ENCODE data around the gene PRUNE2.

Gene PRUNE2

DNA sequence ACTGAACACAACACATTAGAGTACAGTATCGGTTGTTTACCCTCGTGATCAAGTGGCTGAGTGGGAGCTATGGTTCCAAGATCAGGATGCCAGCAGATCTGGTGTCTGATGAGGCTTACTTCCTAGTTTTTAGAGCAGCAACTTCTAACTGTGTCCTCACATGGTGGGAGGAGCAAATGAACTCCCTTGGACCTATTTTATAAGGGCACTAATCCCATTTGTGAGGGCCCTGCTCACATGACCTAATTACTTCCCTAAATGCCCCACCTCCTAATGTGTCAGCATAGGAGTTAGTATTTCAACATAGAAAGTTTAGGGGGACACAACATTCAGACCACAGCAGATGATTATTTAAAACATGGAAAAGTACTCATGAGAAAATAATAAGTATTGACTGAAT lies 335.1 kb downstream of the PRUNE2 start:
- H3K4me3 ChIP-seq (ENCODE audit: low read depth, low read length) = no peak overlapping the region; the same call in 1 of the 2 replicates
- TF ChIP-seq, protein P1, sequence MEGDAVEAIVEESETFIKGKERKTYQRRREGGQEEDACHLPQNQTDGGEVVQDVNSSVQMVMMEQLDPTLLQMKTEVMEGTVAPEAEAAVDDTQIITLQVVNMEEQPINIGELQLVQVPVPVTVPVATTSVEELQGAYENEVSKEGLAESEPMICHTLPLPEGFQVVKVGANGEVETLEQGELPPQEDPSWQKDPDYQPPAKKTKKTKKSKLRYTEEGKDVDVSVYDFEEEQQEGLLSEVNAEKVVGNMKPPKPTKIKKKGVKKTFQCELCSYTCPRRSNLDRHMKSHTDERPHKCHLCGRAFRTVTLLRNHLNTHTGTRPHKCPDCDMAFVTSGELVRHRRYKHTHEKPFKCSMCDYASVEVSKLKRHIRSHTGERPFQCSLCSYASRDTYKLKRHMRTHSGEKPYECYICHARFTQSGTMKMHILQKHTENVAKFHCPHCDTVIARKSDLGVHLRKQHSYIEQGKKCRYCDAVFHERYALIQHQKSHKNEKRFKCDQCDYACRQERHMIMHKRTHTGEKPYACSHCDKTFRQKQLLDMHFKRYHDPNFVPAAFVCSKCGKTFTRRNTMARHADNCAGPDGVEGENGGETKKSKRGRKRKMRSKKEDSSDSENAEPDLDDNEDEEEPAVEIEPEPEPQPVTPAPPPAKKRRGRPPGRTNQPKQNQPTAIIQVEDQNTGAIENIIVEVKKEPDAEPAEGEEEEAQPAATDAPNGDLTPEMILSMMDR (IDR thresholded peaks at IDR 0.05; ENCODE audit: low read depth, low read length) = no peak

DNA sequence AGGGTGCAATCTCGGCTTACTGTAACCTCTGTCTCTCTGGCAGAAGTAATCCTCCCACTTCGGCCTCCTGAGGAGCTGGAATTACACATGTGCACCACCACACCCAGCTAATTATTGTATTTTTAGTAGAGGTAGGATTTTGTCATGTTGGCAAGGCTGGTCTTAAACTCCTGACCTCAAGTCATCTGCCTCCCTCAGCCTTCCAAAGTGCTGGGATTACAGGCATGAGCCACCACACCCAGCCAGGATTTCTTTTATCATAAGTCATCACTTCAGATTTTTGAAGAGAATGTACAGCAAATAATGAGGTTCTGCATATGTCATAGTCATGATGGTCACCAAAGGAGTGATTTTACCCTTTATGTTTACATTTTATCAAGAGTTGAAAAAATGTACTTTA lies 338.8 kb downstream of the PRUNE2 start:
- H3K4me3 ChIP-seq (ENCODE audit: low read depth, low read length) = no peak overlapping the region
- TF ChIP-seq, protein P1 (IDR thresholded peaks at IDR 0.05; ENCODE audit: low read depth, low read length) = no peak

DNA sequence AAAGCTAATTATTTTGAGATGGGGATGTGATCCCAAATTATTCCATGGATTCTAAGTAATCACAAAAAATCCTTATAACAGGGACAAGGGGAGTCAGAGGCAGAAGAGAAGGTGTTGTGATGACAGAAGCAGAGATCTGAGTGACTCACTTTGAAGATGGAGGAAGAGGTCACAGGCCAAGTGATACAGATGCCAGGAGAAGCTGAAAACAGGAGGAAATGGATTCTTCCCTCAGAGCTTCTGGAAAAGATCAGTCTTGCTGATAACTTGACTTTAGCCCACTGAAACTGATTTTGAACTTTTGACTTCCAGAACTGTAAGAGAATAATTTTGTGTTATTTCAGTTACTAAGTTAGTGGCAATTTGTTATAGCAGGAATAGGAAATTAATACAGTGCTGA lies 341.6 kb downstream of the PRUNE2 start:
- TF ChIP-seq, protein P1 (IDR thresholded peaks at IDR 0.05; ENCODE audit: low read depth, low read length) = no peak
- no peak overlapping the region for H3K4me3 ChIP-seq (ENCODE audit: low read depth, low read length)

DNA sequence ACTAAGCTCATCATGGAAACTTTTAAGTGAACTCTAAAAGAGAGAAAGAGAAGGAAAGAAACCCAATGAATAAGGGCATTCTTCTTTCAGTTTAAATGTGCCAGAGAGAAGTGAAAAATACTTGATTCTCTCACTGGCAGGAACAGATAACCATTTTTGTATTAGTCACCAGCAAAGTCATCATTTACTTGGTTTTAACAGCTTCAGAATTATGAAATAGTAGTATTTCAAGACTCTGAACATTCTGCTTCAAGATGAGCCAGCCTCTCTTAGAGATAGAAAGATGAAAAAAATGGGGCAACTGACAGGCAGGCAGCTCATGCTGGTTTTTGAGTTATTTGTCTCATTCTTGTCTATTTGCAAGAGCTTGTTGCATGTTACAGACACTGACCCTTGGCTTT lies 343.4 kb downstream of the PRUNE2 start:
- H3K4me3 ChIP-seq (ENCODE audit: low read depth, low read length) = no peak overlapping the region
- TF ChIP-seq, protein P1 (IDR thresholded peaks at IDR 0.05; ENCODE audit: low read depth, low read length) = no peak

DNA sequence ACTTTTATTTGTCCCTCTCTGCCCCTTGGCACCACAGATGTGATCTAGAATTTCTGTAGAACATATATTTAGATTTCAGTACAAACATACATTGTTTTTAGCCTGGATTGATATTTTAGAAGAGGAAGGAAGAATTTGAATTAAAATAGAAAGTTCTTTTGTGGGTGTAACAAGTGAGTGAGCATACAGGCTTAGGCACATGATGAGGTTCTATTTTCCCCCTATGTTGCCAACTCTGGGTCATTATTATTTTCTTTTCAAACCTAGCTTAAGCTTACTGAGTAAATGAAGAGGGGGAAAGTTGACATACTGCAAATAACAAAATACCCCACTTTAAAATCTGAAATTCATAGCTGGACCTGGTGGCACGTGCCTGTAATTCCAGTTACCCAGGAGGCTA lies 344.0 kb downstream of the PRUNE2 start:
- TF ChIP-seq, protein P1 (IDR thresholded peaks at IDR 0.05; ENCODE audit: low read depth, low read length) = no peak
- H3K4me3 ChIP-seq (ENCODE audit: low read depth, low read length) = no peak overlapping the region

All from WI38 (cell line).